ENCODE data around the gene FBF1.

The FBF1 gene

DNA sequence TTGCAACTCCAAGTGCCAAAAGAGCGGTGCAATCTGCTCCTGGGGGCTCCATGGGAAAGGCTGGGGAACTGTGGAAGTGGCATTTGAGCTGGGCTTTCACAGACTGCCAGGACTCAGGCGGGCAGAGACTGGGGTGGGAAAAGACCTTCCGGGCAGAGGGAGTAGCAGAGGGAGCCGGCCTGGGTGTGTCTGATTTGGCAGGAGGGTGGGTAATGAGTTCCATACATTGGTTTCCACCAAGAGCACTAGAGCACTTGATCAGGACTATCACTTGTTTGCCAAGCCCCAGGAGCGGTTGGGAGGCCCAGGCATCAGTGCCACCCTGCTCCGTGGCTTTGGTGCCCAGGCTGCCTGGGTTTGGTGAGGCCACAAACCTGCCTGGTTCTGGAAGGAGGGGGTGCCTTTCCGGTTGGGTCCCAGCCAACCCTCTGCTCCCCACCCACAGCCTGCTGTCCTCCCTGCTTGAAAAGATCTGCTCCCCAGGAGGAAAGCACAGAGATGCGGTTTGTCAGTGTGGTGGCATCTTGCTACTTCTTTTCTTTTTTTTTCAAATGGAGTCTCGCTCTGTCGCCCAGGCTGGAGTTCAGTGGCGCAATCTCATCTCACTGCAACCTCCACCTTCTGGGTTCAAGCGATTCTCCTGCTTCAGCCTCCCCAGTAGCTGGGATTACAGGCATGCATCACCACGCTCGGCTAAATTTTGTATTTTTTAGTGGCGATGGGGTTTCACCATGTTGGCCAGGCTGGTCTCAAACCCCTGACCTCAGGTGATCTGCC, 59.0 kb downstream of the FBF1 start:
- Histone ChIP-seq H3K4me1 (peaks cover 67 to 90% (median 78%) of the 10 kb centered on the region in 10 experiments), H3K36me3 (no peaks in the 10 kb centered on the region), H3K9me3 (replicated peaks in 1 of 11) (no peaks in the 10 kb centered on the region), H3K4me2 (peak overlapping the region; percentile 73 to 91 (median 85)), H3K9ac (peak overlapping the region in 10 of 11 experiments; percentile 9 to 68 (median 54); a peak in 17 of 22 replicates), H4K20me1 (peaks cover 0 to 6% (median 0%) of the 10 kb centered on the region in 11 experiments; a peak in 2 of 22 replicates), H3K4me3 (peak overlapping the region in 3 of 10 experiments; percentile 0 to 27 (median 11); a peak in 1 of 20 replicates), H3K27ac (peak overlapping the region in 9 of 11 experiments; percentile 45 to 80 (median 76); a peak in 19 of 22 replicates), H3K27me3 (peaks cover 14 to 44% (median 39%) of the 10 kb centered on the region in 11 experiments)
- peak in 9 of 11 experiments; percentile 16 to 95 (median 86); a peak in 16 of 22 replicates for TF ChIP-seq Cebpa-rat (IDR thresholded peaks at IDR 0.05)

DNA sequence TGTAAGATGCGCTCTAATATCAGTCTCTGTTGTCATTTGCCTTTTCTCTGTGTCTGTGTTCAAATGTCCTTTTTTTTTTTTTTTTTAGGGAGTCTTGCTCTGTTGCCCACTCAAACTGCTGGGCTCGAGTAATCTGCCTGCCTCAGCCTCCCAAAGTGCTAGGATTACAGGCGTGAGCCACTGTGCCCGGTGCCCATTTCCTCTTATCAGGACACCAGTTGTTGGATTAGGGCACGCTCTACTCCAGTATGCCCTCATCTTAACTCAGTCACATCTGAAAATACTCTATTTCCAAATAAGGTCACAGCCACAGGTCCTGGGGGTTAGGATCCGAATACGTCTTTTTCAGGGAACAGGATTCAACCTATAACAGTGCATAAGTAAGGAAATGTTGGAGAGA, 60.6 kb downstream of the FBF1 start:
- H3K27me3 ChIP-seq, result peaks cover 14 to 56% (median 50%) of the 10 kb centered on the region in 11 experiments
- peaks cover 76 to 98% (median 86%) of the 10 kb centered on the region in 10 experiments for H3K4me1 ChIP-seq
- no peak for TF ChIP-seq Cebpa-rat (IDR thresholded peaks at IDR 0.05)
- no peaks in the 10 kb centered on the region for H3K9me3 ChIP-seq (replicated peaks in 1 of 11)
- peaks cover 0 to 6% (median 0%) of the 10 kb centered on the region in 11 experiments; a peak in 2 of 22 replicates for H4K20me1 ChIP-seq
- peak overlapping the region; percentile 24 to 91 (median 85); a peak in 21 of 22 replicates for H3K4me2 ChIP-seq
- no peak overlapping the region for H3K27ac ChIP-seq
- no peaks in the 10 kb centered on the region for H3K36me3 ChIP-seq
- H3K9ac ChIP-seq, result no peak overlapping the region; a peak in 1 of 22 replicates
- no peak overlapping the region for H3K4me3 ChIP-seq

DNA sequence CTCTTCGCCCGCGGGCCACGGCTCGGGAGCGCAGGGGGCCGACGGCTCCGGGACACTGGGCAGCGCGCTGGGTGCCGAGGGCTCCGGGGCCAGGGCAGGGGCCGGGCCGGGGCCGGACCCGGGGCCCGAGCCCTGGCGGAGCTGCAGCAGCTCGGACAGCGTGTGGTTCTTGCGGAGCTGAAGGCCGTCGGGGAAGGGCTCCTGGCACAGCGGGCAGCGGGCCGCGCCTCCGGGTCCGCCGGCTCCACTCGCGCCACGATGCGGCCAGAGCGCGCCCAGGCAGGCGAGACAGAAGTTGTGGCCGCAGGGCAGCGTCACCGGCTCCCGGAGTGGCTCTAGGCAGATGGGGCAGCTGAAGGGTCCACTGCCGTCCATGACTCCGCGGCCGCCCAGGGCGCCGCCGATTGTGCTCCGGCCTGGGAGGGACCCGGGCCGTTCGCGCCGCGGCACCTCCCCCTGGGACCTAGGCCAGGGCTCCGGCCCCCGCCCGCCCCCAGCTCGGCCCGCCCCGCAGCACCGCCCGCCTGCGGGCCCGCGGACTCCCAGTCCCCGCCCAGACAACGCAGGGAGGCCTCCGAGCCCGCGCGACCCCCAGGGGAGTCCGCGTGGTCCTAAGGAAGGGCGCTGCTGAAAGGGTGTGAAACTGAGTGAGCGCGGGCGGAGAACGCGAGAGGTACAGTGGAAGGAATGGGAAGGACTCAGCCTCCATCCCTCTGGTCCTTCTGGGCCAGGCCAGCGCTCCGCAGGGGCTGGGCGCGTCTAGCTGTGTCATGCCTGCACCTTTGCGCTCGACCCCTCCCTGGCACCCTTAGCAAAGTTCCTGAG, 62.5 kb downstream of the FBF1 start, which contains the start of gene TRIM47:
TSS of gene TRIM47 (minus strand) at position 408 of the 825 bp plus-strand sequence. CDS start at position 375, 33 bp downstream.
- H3K4me3 ChIP-seq, result peak within 1 kb of the TSS; percentile 49 to 69 (median 58)
- H3K9me3 ChIP-seq (replicated peaks in 1 of 11), result no peaks in the 10 kb centered on the region
- no peak for TF ChIP-seq Cebpa-rat (IDR thresholded peaks at IDR 0.05)
- H4K20me1 ChIP-seq, result peaks cover 0 to 6% (median 0%) of the 10 kb centered on the region in 11 experiments; a peak in 2 of 22 replicates
- H3K4me2 ChIP-seq, result peak within 1 kb of the TSS; percentile 83 to 97 (median 90)
- H3K9ac ChIP-seq, result peak within 1 kb of the TSS; percentile 39 to 82 (median 70)
- H3K27ac ChIP-seq, result peak within 1 kb of the TSS; percentile 34 to 77 (median 60); a peak in 21 of 22 replicates
- H3K4me1 ChIP-seq, result peaks cover 80 to 97% (median 89%) of the 10 kb centered on the region in 10 experiments
- peaks cover 14 to 56% (median 50%) of the 10 kb centered on the region in 11 experiments for H3K27me3 ChIP-seq
- H3K36me3 ChIP-seq, result peaks cover 0 to 12% (median 0%) of the 10 kb centered on the region in 11 experiments; a peak in 3 of 22 replicates

DNA sequence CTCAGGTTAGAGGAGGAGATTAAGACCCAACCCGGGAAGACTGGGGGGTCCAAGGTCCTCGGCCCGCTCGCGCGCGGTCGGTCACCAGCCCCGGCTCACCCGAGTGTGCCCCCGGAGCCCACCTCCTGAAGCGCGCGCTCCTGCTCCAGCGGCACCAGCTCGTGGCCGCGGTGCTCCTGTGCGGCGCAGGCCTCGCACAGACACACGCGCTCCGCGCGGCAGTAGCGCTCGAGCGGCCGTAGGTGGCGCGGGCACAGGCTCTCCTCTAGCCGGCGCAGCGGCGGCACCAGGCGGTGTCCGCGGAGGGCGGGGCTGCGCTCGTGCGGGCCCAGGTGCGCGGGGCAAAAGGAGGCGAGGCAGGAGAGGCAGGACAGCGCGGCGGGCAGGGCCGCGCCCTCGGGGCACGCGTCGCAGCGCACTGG, 63.1 kb downstream of the FBF1 start:
- peak overlapping the region; percentile 34 to 77 (median 60); a peak in 21 of 22 replicates for H3K27ac ChIP-seq
- peaks cover 0 to 12% (median 0%) of the 10 kb centered on the region in 11 experiments; a peak in 3 of 22 replicates for H3K36me3 ChIP-seq
- peaks cover 0 to 6% (median 0%) of the 10 kb centered on the region in 11 experiments; a peak in 2 of 22 replicates for H4K20me1 ChIP-seq
- no peak for TF ChIP-seq Cebpa-rat (IDR thresholded peaks at IDR 0.05)
- H3K4me1 ChIP-seq, result peaks cover 80 to 97% (median 89%) of the 10 kb centered on the region in 10 experiments
- peaks cover 14 to 56% (median 50%) of the 10 kb centered on the region in 11 experiments for H3K27me3 ChIP-seq
- no peaks in the 10 kb centered on the region for H3K9me3 ChIP-seq (replicated peaks in 1 of 11)
- H3K9ac ChIP-seq, result peak overlapping the region; percentile 39 to 82 (median 70)
- H3K4me2 ChIP-seq, result peak overlapping the region; percentile 83 to 97 (median 90)
- peak overlapping the region; percentile 49 to 69 (median 58) for H3K4me3 ChIP-seq

DNA sequence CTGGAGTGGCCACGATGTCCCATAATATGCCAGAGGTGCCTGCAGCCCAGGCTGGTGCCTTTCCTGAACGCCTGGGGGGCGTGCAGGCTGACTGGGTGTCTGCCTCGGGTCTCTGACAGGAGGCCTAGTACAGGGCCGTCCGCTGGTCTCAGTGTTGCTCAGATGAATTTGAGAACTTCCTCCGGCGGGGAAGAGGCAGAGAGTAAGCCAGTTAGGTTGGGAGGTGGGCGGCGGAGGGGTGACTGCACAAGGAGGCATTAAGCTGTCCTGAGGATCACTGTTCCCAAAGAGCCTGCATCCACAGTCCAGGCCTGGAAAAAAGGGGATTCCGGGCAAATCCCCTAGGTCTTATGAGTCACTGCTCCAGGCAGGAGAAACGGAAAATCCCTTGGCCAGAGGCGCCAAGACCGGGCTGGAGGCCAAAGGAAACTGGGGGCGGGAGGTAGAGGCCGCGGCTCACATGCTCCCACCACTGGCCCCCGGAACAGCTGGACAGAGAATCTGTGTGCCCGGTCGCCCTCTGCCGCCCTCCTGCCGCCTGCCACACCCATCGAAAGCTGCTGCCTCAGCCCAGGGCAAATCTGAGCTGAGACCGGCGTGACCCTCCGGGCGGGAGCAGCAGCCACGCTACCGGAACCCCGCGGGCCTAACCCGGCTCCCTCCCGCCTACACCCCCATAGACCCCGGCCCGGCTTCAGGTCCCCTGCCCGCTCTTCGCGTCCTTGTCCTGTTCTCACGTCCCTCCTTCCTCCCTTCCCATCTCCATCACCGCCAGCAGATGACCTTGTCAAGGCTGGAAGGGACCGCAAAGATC, 63.7 kb downstream of the FBF1 start:
- peaks cover 14 to 56% (median 50%) of the 10 kb centered on the region in 11 experiments for H3K27me3 ChIP-seq
- peaks cover 0 to 12% (median 0%) of the 10 kb centered on the region in 11 experiments; a peak in 3 of 22 replicates for H3K36me3 ChIP-seq
- peak overlapping the region; percentile 83 to 97 (median 90) for H3K4me2 ChIP-seq
- H3K9ac ChIP-seq, result peak overlapping the region; percentile 39 to 82 (median 70)
- no peak for TF ChIP-seq Cebpa-rat (IDR thresholded peaks at IDR 0.05)
- peaks cover 0 to 6% (median 0%) of the 10 kb centered on the region in 11 experiments; a peak in 2 of 22 replicates for H4K20me1 ChIP-seq
- H3K4me1 ChIP-seq, result peaks cover 79 to 97% (median 89%) of the 10 kb centered on the region in 10 experiments
- H3K27ac ChIP-seq, result peak overlapping the region; percentile 34 to 77 (median 60); a peak in 21 of 22 replicates
- no peaks in the 10 kb centered on the region for H3K9me3 ChIP-seq (replicated peaks in 1 of 11)
- H3K4me3 ChIP-seq, result peak overlapping the region; percentile 49 to 69 (median 58)

DNA sequence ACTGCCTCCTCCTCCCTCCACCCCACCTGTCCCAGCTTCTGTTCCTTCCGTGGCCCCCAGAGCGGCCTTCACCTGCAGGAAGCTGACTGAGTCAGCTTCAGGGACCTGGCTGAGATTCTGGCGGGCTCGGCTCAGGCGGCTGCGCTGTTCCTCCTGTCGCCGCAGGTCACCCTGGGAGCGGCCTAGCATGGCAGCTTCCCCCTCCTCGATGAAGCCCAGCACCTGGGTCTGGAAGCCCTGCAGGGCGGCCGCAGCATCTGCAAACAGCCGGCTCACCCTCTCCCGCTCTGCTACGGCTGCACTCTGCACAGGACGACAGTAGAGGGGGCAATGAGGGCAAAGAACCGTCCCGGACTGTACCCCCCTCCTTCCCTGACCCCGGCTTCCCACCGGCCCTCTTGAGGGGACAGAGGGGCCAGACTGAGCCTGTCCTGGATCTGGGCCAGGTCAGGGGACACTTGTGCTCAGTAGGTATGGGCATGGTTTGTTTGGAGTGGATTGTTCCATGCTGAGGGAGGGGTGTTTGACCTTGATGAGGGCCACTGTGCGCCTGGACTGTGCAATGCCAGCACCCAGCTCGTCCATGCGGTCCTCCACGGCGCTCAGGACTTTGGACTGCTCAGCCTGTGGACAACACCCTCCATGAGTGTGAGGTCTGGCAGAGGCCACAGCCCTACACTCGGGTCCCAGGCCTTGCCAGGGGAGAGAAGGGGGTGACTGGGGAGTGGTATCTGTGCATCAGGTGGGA, 64.5 kb downstream of the FBF1 start:
- Histone ChIP-seq H3K4me3 (peak overlapping the region in 6 of 10 experiments; percentile 8 to 69 (median 62); a peak in 10 of 20 replicates), H3K4me1 (peaks cover 71 to 94% (median 83%) of the 10 kb centered on the region in 10 experiments)

DNA sequence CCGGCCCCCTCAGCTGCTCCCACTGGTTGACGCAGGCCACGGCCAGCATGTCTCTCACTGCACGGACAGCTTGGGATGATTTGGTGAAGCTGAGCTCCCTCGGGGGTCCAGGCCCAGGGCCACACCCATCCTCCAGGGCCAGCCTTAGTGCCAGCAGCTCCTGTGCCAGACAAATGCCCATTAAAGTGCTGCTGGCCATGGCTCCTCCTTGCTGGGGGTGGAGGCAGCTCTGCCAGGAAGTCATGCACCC, 65.0 kb downstream of the FBF1 start:
- H3K9ac ChIP-seq, result peak overlapping the region; percentile 17 to 82 (median 70); a peak in 19 of 22 replicates
- H3K27ac ChIP-seq, result peak overlapping the region in 10 of 11 experiments; percentile 18 to 69 (median 46); a peak in 18 of 22 replicates
- TF ChIP-seq Cebpa-rat (IDR thresholded peaks at IDR 0.05), result no peak
- peaks cover 66 to 89% (median 78%) of the 10 kb centered on the region in 10 experiments for H3K4me1 ChIP-seq
- peaks cover 0 to 12% (median 0%) of the 10 kb centered on the region in 11 experiments; a peak in 3 of 22 replicates for H3K36me3 ChIP-seq
- H3K4me3 ChIP-seq, result peak overlapping the region in 6 of 10 experiments; percentile 8 to 69 (median 62); a peak in 9 of 20 replicates
- H3K27me3 ChIP-seq, result peaks cover 14 to 55% (median 49%) of the 10 kb centered on the region in 11 experiments
- H3K9me3 ChIP-seq (replicated peaks in 1 of 11), result no peaks in the 10 kb centered on the region
- peaks cover 0 to 6% (median 0%) of the 10 kb centered on the region in 11 experiments; a peak in 2 of 22 replicates for H4K20me1 ChIP-seq
- peak overlapping the region; percentile 83 to 97 (median 90) for H3K4me2 ChIP-seq

More for the DNA sequence above, 64.5 kb downstream of the FBF1 start:
- TF ChIP-seq Cebpa-rat (IDR thresholded peaks at IDR 0.05), result no peak
- peaks cover 0 to 6% (median 0%) of the 10 kb centered on the region in 11 experiments; a peak in 2 of 22 replicates for H4K20me1 ChIP-seq
- H3K36me3 ChIP-seq, result peaks cover 0 to 12% (median 0%) of the 10 kb centered on the region in 11 experiments; a peak in 3 of 22 replicates
- H3K27ac ChIP-seq, result peak overlapping the region; percentile 25 to 77 (median 61); a peak in 18 of 22 replicates
- peaks cover 14 to 56% (median 50%) of the 10 kb centered on the region in 11 experiments for H3K27me3 ChIP-seq
- H3K9me3 ChIP-seq (replicated peaks in 1 of 11), result no peaks in the 10 kb centered on the region
- peak overlapping the region; percentile 83 to 97 (median 90) for H3K4me2 ChIP-seq
- peak overlapping the region; percentile 39 to 82 (median 70); a peak in 21 of 22 replicates for H3K9ac ChIP-seq
